GM18868 (cell line): ENCODE measurements around the gene NELL2.

Experiments
- ATAC-seq: cut with Tn5 transposase; IDR thresholded peaks from one replicate; pipeline ENCODE4 v1.9.1; 2021; ENCODE audit warnings: mild to moderate bottlenecking, moderate library complexity; ENCODE audit not compliant: unreplicated experiment

NELL2 gene

GRCh38 chr12:44500423-44500822 is 375.7 kb downstream of the NELL2 start:
- ATAC-seq: no peak

- no peak for ATAC-seq
Observed at GRCh38 chr12:44497044-44497443, 379.1 kb downstream of the NELL2 start.

- no peak for ATAC-seq
Observed at GRCh38 chr12:44490181-44490580, 385.9 kb downstream of the NELL2 start.

GRCh38 chr12:44488180-44488579 is 387.9 kb downstream of the NELL2 start:
- ATAC-seq: no peak

GRCh38 chr12:44484862-44485261 is 391.3 kb downstream of the NELL2 start:
- no peak for ATAC-seq

GRCh38 chr12:44477331-44477980 is 398.7 kb downstream of the NELL2 start:
- ATAC-seq: no peak

GRCh38 chr12:44476683-44477082 is 399.4 kb downstream of the NELL2 start:
- no peak for ATAC-seq

- no peak for ATAC-seq
Observed at GRCh38 chr12:44465139-44465538, 411.0 kb downstream of the NELL2 start.

- ATAC-seq: no peak
Observed at GRCh38 chr12:44464180-44464579, 411.9 kb downstream of the NELL2 start.

GRCh38 chr12:44462729-44463128 is 413.4 kb downstream of the NELL2 start:
- ATAC-seq: no peak

GRCh38 chr12:44460261-44460660 is 415.9 kb downstream of the NELL2 start:
- no peak for ATAC-seq

- ATAC-seq: no peak
Observed at GRCh38 chr12:44459569-44459968, 416.5 kb downstream of the NELL2 start.
